Fibroblast of gingiva (primary cell): ENCODE measurements around the gene OXSM.
A peak's percentile ranks its signal among the peaks of the same experiment; 100 is the strongest.

Experiments used
- DNase-seq: peaks from one replicate; pipeline ENCODE4 v3.0.0-alpha.2; 2011; ENCODE audit warnings: low read depth

Gene OXSM

DNA sequence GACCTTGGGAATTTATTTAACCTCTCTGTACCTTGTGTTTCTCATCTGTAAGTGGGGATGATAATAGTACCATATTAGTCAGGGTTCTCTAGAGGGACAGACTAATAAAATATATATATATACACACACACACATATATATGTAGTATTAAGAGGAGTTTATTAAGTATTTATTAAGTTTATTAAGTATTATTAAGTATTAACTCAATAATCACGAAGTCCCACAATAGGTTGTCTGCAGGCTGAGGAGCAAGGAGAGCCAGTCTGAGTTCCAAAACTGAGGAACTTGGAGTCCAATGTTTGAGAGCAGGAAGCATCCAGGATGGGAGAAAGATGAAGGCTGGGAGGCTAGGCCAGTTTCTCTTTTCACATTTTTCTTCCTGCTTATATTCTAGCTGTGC lies 14.8 kb downstream of the OXSM start:
- DNase-seq: no peak

DNA sequence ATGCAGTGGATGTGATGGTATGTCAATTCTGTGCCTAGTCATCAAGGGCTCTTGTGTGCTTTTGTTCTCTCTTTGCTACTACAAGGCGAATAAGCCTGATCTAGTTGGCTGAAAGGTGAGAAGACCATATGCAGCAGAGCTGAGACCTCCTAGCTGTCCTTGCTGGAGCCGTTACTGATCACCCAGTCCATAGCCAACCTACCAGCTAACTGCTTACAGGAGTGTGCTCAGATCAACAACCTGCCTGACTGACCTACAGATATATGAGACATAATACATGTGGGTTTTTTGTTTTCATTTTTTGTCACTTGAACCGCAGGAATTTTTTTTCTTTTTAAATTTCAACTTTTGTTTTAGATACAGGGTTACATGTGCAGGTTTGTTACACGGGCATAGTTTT lies 22.8 kb downstream of the OXSM start:
- no peak for DNase-seq

DNA sequence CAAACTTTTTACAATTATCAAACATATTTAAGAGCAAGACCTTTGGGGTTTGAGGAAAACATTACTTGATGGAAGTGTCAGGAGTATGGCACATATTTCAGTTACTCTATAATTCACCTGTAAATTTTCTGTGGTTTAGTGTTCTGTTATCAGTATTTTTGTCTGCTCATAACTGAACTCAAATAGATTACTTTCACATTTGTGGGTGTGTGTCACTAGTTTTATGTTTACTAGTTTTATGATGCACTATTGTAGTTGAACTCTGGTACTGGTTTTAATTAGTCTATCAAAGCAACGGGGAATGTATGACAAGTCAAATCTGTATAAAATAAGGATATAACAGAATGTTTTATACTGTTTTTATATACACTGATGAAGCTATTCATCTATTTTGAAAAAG lies 27.2 kb downstream of the OXSM start:
- DNase-seq: no peak

DNA sequence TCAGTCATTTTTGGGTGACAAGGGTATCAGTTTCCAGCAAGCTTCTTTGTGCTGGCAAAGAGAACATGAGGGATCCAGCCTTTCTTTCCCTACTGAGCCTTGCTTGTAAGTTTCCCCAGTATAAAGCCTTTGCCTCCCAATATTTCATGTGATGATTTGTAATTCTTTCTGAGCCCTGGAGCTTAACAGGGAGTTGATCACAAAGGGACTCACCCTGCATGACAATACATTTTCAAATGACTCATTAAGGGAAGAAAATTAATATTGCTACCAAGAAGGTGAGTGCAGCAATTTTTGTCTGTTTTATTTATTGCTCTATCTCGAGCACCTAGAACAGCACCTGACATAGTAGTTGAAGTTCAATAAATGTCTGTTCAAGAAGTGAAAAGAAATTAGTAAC lies 27.7 kb downstream of the OXSM start:
- DNase-seq: no peak

DNA sequence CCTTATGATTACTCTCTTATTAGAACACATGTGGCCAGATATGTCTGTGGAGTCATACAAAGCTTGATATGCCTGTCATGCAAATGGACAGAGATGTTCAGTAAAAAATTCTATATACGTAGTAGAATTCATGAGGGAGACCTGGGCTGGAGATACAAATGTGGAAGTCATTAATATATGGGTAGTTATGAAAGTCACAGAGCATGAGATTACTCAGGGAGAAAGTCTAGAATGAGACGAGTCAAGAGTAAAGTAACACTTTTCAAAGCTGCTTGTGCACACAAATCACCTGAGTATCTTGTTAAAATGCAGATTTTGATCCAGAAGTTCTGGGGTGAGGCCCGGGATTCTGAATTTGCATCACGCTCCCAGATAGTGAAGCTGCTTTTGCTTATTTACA lies 28.4 kb downstream of the OXSM start:
- no peak for DNase-seq

DNA sequence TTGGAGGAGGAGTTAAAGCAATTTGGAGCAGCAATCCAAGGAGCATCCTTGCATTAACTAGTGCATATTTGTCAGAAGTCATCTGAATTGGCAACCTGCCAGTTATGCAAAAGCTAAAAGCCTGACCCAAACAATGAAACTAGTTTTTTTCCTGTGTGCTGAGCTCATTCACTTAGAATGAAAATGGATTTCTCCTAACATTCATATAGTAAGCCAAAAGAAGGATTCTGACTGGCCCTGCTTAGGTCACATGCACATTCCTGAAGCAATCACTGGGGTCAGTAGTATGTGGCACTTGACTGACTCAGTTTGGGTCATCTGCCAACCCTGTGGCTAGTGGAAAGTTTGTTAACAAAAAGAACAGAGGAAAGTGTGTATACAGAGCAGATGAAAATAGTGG lies 30.5 kb downstream of the OXSM start:
- DNase-seq: peak; percentile 93

DNA sequence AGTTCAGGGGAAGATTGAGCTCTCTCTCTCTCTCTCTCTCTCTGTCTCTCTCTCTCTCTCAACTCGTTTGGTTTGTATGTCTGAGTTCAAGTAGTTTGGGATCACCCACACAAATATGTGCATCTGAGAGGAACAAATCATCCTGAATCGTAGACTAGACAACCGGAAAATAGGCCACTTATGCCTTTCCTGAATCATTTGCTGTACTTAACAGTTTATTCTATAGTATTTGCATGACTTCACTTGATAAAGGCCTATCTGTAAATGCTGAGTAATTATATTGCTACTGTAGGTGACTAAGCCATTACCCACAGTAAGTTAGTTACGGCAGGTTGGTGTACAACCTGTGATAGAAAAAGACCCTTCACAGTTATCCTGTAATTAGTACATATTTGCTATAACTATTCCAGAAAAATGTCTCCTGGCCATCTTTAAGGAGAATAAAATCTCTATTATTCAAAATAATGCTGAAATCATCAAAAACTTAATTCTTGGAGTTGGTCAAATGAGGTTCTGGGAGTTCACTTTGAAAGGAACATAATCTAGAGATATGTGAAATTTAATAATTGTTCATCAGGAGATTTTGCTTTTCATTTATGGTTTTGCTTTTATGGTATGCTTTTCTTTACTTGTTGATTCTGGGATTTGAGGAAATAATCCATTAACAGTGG lies 31.1 kb downstream of the OXSM start:
- no peak for DNase-seq

DNA sequence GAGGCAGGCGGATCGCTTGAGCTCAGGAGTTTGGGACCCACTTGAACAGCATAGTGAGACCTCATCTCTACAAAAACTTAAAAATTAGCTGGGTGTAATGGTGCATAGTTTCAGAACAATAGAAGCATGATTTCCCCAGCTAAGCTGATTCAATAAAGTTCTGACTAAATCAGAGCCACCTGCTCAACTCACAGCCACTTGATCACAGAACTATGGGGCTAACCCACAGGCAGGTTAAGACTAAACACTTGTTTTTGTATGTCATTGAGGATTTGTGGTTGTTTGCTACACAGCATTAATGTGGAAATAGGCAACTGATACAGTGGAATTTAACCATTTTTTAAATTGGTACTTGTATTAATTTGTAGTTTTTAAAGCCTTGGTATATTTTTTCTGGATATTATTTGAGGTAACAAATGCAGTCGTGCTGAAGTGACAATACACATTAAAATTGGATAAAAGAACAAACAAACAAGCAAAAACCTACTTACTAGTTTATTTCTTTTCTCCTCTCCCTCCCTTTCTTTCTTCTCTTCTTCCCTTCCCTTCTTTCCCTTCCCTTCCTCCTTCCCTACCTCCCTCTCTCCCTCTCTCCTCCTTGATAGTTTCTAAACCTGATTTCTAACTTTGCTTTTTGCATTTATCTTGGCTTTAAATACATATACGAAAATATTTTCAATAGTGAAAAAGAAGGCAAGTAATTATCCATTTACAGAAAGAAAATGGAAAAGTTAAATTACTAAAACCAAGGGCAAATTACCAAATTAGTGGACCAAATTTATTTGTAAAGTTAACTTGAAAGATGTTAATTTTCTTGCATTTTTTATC lies 32.1 kb downstream of the OXSM start:
- no peak for DNase-seq

DNA sequence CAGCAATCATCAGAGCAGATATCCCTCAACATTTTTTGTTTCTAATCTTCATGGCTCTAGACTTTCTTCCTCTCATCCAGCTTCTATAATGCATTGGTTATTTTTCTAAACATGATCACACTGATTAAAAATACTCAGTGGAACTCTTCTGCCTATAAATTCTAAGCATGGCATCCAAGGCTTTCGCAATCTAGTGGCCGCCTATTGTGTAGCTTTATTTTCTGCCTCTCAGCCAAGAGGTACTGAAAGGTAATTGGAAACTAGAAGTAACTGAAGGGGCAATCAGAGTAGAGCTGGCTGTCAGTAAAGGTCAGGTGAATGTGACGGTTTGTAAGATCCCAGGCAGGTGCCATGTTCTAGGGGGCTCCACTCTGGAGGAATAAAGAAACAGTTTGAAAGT lies 33.4 kb downstream of the OXSM start:
- DNase-seq: no peak

DNA sequence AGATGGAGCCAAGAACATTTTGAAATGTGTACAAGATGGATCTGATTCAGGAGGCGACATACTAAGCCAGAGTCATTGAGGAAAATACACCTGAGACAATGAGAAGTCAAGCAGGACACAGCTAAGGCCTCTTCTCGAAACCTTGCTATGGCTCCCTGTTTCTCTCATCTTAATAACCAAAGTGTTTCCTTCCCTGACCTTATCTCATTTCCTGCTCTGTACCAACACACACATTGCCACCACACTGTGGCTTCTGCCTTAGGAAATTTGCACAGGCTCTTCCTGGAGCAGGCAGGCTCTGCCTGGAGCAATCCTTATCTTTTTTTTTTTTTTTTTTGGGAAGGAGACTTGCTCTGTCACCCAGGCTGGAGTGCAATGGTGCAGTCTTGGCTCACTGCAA lies 36.6 kb downstream of the OXSM start:
- no peak for DNase-seq

DNA sequence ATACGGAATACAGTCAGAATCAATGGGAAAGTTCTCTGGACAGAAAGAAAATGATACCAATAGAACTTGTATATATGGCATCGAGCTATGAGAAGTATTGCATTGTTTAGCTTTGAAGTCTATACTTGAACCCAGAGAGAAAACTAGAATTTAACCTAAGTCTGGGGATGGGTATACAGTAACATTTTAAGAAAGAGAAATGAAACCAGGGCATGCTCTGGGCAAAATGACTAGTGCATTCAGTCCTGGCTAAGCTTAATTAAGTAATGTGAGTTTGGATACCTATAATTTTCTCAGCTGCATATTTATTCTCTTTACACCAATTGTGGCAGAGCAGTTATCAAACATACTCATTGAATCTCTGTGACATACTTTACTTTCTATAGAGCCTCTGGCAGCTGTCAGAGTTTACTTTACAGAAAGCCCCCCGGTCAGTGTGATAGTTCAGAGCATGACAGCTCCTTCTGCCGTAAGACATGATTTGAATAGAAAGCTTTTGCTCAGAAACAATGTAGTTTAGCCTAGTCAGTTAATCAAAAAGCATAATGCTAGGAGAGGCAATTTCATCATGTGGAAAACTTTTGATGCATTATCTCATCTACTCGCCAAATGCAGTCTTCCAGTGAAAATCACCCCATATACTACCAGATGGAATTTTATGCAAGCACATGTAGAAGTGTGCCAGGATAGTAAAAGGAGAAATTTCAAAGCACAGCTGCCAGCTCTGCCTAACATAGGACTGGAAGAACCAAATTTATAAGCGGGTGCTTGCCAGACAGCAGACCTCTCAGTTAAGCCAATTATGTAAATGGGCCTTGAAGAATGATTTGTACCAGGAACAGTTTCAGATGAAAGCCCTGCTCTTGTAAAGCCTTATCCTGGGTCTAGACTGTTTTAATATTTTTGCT lies 40.7 kb downstream of the OXSM start:
- DNase-seq: no peak

DNA sequence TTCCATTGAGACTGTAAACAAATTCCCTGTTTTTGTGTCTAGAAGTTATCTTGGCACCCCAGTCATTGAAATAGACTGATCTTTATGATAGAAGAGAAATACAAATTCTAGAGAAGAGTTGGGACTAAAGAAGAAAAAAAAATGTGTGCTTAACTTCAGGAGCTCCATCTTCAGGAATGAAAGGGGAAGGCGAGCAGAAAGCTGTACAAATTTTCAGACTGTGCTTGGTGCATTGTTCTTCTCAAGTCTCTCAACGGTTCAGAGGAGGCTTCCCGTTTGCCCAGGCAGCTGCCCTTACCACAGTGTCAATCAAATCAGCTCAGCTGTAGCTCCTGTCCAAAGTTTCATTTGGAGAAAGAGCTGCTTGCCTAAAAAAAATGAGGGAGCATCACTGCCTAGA lies 41.7 kb downstream of the OXSM start:
- DNase-seq: peak; percentile 14

DNA sequence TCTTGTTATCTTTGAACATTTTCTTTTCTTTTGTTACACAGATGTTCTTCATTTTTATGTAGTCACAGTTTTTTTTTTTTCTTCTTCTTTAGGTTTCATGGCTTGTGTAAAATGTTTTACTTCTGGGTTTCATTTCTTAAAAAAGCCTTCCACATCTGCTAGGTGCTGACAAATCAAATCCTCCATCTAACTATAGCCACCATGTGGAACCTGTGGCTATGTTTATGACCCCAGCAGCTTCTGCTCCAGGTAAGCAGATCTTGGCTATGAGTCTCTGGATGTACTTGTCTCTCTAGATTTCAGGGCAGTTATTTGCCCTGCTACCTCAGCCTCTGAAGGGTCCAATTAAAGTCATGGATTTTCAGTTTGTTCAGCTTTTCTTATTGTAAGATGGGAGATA lies 44.5 kb downstream of the OXSM start:
- no peak for DNase-seq

DNA sequence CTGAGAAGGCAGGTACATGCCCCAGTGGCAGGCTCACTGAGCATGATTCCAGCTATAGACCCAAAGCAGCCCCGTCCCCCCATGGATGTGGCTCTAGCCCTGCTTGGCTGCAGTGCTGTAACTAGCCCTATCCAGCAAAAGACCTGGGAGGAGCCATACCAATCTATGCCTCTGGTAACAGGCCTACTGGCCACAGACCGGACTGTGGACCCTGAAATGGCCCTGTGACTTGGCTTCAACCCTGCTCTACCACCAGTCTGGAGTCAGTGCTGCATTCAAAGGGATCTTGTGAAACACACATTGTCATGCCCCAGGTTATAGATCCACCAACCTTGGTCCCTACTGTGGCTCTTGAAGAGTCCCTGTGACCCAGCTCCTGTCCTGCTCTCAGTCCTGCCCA lies 46.7 kb downstream of the OXSM start:
- DNase-seq: no peak

DNA sequence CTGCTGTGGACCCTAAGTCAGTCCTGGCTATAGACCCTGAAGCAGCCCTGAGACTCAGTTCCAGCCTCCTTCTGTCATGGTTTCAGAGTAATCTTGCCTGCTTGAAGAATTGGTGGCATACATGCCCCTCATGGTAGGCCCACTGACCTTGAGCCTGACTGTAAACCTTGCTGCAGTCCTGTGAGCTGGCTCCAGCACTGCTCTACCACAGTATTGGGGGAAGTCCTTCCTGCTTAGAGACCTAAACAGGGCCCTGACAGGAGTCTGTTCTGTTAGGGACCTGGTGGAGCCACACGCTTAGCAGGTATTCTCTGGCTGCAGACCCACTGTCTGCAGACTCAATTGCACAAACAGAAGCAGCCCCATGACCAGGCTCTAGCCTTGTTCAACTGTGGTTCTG lies 47.1 kb downstream of the OXSM start:
- DNase-seq: no peak

DNA sequence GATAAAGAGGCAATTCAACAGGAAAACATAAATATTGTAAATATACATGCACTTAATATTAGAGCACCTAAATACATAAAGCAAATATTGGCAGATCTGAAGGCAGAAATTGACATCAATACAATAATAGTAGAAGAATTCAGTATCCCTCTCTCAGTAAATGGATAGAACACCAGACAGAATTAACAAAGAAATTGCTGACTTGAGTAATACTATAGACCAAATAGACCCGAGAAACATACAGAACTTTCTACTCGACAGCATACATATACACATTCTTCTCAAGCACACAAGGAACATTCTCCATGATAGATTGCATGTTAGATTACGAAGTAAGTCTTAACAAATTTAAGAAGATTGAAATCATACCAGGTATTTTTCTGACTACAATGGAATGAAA lies 50.2 kb downstream of the OXSM start:
- no peak for DNase-seq

DNA sequence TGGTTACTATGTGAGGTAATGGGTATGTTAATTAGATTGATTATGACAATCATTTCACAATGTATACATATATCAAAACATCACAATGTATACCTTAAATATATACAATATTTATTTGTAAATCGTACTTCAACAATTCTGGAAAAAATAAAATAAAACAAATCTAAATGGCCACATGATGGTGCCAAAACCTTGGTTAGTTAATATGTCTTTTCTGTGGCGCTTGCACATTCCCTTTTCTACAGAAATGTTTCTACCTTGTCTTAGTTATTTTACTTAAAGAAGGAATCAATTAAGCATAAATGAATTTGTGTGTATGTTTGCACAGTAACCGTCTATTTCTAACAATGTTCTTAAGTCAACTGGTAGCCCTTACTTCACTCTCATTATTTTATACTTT lies 53.4 kb downstream of the OXSM start:
- no peak for DNase-seq
